CD4-positive, alpha-beta T cell treated with Interleukin-4 for 1 hour (primary cell): ENCODE data around the gene FIBCD1.

ENCODE experiments used
- DNase-seq, 2 donors: peaks; one replicate each; pipeline ENCODE4 v3.0.0-alpha.2; 2020 to 2022

The FIBCD1 gene

DNA sequence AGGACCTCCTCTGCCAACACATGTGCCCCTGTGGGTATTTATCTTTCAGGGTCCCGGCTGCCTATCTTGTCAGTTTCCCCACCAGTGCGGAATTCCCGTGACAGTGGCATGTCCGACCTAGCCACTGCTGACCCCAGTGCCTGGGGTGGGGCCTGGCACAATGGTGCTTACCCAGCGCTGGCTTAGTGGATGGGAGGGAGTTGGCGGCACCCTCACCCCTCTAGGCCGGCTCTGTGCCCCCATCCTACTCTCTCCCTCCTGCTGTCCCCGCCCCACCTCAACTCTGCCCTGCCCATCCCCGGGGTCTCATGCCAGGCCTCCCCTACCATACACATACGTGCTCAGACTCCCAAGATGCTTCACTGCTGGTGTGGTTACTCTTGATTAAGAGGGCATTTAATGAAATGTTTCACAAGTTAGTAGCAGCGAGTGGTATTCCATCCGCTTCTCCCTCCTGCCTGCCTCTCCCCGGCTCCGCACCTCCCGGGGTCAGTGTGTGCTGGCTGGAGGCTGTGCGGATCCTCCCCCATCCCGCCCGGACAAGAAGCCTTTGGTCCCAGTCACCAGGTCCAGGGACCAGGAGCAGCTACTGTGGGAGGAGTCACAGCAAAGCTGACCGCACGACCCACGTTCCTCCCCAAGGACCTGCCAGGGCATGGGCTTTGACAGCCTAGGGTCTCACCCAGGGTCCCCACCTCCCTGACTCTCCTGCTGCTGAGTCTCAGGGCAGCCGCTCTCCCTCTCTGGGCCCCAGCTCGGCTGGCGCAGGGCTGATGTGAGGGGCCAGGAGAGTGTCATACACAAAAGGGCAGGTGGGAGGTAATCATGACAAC lies 32.9 kb downstream of the FIBCD1 start:
- DNase-seq, result no peak

GRCh38 chr9:130905125-130905901 lies 33.7 kb downstream of the FIBCD1 start:
- DNase-seq, result no peak

- no peak for DNase-seq
These were observed 34.7 kb downstream of the FIBCD1 start for GRCh38 chr9:130904070-130905044.

DNA sequence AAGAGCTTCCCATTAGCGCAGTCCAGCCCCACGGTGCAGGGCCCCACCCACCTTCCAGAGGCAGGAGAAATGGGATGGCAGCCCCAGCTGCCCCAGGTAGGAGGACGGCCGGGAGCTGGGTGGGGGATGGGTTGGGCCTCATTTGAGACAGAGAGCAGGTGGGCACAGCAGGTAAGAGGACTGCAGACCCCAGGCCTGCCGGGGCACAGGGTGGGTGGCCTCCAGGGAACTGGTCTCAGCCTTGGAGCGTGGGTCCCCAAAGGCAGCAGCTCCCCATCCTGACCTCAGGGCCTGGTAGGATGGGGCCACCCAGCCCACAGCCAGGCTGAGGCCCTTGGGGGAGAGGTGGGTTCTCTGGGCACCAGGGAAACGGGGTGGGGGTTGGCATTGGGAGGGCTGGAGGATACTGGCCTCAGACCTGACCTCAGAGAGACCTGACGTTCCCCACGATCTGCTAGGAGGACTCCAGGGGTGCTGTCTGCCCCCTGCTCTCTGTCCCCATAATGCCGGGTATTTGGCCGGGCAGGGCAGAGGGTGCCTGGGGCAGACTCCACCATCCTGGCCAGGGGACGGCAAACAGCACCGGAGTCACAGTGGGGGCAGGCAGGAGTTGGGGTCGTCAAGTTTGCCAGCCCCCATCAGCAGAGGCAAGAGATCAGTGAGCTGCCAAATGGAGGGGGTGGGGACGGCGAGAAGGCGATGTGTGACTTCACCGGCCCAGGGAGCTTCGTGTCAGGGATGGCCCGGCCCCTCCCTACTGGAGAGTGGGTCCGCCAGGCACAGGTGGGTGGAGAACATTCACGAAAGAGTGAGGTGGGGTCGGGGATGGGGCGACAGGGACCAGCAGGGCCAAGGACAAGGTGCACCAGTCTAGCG lies 35.6 kb downstream of the FIBCD1 start:
- no peak for DNase-seq

DNA sequence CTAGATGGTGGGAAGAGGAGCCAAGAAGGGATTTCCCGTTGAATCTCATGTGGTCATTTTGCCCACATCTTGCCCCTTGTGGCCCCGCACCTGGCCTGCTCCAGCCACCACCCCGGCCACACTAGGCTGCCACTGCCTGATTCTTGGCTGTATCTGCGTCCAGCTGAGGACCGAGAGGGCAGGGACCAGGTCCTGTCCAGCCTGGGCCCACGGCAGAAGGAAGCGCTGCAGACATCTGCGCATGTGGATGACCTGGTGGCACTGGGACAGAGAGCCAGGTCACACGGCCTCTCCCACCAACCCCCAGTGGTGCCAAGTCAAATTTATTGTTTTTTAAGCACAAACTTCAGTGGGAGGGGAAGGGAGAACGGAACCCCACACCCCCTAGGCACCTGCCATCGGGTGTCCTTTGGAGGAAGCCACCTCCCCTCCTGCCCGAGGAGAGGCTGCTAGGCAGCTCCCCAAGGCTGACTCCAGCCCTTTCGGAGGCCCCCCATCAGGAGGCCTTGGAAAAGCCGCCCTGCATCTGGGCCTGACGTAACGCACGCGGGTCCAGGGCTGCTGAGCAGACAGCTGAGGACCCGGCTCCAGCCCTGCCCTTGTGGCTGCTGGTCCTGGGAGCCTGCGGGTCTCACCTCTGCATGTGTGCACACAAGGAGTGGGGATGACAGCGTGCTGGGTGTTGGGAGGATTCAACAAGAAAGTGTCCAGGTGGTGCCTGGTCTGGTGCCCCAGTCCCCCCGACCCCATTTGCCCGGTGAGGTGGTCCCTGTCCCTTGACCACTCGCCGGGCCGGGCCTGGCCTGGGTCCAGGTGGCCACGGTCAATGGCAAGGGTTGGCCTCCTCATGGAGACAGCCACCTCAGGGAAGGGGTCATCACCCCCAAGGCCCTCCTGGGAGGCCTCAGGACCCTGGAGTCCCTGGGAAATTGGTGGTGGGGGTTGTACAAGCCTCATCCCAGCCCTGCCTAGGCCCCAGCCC lies 36.6 kb downstream of the FIBCD1 start:
- DNase-seq, result no peak

GRCh38 chr9:130901498-130902203 lies 37.4 kb downstream of the FIBCD1 start:
- DNase-seq, result no peak

DNA sequence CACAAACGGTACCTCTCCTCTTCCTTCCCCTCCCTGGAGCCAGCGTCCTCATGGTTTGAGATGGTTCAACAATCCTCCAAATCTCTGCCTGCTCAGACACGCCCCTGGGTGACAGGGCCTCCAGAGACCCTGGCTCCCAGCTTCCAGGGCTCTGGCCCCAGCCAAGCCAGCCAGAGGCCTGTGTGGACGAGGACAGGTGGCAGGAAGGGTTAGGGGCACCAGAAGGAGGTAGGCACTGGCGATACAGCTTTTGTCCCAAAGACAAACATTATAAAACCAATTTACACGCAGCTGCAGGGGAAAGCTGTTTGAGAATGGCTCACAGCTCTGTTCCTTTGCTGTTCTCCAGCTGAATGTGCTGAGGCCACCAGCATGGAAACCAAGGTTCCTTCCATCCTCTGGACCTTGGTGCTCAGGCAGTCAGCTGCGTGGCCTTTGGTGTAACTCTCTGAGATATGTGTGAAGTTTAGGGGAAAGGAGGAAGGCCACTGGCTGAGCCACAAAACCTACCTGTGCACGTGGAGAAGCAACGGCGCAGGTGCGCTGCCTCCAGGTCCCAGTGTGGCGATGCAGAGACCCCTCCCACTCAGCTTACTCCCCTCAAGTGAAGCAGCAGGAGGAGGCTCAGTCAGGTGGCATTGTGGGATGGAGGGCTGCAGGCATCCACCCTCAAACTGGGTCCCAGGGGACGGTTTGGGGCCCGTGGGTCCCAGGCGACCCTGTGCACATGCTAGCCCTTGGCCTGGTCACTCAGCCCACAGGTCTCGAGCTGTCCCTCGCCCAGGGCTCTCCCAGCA lies 38.1 kb downstream of the FIBCD1 start:
- DNase-seq, result no peak

GRCh38 chr9:130899051-130899748 lies 39.8 kb downstream of the FIBCD1 start:
- no peak for DNase-seq

DNA sequence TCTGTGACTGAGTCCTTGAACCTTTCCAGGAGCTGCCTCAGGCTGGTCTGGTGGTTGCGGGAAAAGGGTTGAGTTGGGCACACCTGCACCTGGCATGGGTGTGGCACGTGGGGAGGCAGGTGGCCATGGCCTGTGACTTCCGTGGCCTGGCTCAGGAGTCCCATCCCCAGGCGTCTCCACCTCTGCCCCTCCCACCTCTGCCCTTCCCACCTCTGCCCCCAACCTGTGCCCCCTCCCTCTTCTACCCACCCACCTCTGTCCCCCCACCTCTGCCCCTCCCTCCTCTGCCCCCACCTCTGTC lies 40.5 kb downstream of the FIBCD1 start:
- no peak for DNase-seq

DNA sequence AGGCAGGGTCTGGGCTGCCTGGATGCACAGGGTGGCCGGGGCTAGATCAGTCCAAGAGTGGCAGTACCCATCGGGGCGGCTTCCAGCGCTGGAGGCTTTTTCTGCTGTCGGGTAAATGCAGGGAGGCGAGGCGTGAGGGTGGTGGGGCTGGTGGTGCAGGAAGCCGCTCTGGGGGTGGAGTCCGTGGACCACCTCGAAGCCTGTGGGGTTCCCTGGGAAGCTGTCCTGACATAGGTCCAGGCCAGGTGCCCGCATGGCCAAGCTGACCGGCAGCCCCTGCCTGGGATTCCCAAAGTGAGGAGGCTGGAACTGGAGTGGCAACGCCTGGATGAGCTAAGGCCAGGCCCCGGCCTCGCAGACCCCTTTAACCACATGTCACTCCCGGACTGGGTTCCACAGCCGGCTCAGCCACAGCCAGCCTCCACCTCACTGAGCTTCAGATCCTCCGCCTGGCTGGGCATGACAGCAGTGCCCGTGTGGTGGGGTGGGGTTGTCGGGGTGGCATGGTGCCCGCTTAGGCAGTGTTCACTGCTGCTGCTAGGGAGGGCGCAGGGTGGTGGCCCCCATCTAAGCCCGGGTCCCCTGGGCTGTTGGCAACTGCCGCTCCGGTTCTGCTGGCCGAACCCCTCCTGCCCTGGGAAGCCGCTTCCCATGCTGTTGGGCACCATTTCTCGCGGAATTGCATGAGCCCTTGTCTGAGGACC lies 41.0 kb downstream of the FIBCD1 start:
- DNase-seq, result no peak

DNA sequence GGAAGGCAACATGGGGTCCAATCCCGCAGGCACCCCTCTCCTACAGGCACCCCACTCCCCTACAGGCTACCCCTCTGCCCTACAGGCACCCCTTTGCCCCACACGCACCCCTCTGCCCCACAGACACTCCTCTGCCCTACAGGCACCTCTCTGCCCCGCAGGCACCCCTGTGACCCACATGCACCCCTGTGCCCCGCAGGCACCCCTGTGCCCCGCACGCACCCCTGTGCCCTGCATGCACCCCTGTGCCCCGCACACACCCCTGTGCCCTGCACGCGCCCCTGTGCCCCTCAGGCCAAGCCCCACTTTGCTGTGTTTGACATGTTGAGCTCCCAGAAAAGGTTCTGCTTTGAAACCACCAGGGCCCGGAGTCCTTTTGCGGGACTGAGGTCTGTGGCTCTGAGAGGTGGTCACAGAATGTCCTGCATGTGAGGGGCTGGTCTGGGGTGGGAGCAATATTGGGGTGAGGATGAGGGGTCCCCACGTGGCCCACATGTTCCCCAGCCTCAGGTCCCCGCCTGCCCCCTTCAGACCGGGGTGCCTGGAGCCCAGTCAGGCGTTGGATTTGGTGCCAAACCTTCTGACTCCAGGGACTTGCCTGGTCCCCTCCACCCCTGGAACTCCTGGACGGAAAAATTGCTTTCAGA lies 41.8 kb downstream of the FIBCD1 start:
- no peak for DNase-seq

GRCh38 chr9:130896233-130897014 lies 42.6 kb downstream of the FIBCD1 start, which contains the start of gene QRFP:
Gene QRFP, minus strand, starts transcription at chr9:130896812. Its CDS starts 2,974 bp downstream, at chr9:130893838.
- no peak for DNase-seq

DNA sequence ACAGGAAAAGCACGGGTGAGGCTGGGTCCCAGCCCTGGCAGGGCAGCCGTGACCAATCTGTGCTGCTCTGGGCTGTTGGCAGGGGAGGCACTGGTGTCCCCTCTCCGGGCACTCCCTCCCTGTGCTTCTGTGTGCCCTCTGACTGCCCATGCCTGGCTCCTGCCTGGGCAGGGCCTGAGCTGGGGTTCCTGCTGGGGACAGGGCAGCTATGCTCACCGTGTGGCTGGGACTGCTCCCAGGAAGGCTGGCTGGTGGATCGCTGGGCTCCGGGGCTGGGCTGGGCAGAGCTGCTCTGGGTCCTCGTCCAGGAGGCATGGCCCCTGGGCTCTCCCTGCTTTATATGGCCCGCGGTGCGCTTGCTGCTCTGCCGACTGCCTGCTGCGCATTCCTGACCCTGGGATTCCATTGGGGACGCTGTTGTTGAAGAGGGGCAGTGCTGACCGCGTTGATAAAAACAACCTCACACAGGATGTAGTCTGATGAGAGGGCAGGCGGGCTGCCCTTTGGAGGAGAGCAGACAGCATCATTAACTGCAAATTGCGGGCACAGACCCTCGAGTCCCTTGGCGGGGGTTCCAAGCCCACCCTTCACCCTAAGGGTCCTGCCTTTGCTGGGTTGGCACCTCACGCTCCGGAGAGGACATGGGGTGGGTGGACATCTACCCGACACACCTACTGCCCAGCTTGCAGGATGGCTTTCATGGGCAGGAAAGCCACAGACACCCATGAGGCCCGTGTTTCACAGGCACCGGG lies 43.4 kb downstream of the FIBCD1 start:
- DNase-seq, result no peak

DNA sequence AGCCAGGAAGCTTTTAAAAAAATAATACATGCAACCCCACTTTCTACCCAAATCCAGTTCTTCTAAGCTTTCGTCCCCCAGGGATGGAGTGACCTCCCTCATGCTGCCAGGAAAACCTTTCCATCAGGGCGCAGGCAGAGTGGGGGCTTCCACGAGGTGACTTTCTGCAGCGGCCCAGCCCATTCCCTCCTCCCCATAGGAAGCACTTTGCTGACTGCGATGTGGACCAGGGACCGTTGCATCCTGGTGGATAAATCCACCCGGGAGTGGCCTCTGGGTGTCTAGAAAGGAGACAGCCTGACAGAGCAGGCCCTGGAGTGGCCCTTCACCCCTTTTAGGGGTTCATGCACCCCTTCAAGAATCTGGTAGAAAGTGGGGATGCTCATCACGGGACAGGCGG lies 44.0 kb downstream of the FIBCD1 start:
- DNase-seq, result no peak

GRCh38 chr9:130894546-130894945 lies 44.5 kb downstream of the FIBCD1 start:
- no peak for DNase-seq
